A673 (cell line): ENCODE results near the gene LRRIQ4.

ENCODE experiments used
- EZH2 ChIP-seq: fragments of 200-600 bp; sonication (generic); IDR thresholded peaks from 2 replicates; pipeline ENCODE4 v1.6.1; 2017; ENCODE audit warnings: borderline replicate concordance, low read depth, mild to moderate bottlenecking, mixed read lengths, antibody characterized with exemption, low read length; ENCODE audit not compliant: poor library complexity, severe bottlenecking
- TF ChIP-seq, protein P1 (sequence below): fragments of 300-800, 200-600 bp; sonication (generic); conservative IDR thresholded peaks from 2 replicates; pipeline ENCODE4 v1.5.1; 2017; ENCODE audit warnings: low read depth, mild to moderate bottlenecking, antibody characterized with exemption, low read length, moderate library complexity, mixed read lengths

DNA sequence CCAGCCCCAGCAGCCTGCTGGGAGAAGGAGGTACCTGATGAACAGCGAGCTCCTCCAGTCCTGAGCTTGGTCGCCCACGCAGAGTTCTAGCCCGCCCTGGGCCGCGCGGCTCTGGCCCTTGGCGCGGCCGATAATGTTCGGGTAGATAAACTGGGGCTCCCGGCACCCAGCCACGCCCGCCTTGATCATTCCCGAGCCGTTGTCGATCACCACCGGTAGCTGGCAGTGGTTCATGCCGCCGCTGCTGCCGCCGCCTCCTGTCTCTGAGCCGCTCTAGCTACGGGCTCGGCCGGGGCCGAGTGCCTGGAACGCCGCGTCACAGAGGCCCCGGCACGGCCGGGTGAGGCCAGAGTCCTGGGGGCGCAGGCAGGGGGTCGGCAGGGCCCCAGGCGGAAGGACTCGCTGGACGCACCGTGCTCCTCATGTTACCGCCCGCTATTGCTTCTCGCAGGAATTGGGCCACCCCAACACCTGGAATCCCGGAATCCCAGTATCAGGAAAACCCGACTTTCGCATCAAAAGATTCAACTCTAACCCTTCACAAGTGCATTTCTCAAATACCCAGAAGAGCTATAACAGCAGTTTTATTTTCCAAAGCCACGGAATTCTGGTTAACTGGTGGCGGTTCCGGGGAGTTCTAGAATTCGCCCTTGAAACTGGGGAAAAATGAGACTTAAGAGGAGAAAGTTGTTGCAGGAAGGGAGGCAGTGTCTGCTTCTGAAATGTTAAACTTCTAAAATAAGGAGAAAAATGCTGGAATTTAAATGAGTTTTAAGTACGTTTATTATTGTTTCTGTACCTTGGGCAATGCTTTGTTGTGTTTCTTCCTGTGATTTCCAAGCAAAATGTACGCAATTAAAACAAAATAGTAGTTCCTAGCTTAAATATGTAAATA, 43.1 kb upstream of the LRRIQ4 start, which contains the start of gene ACTRT3:
- TF ChIP-seq, protein P1, sequence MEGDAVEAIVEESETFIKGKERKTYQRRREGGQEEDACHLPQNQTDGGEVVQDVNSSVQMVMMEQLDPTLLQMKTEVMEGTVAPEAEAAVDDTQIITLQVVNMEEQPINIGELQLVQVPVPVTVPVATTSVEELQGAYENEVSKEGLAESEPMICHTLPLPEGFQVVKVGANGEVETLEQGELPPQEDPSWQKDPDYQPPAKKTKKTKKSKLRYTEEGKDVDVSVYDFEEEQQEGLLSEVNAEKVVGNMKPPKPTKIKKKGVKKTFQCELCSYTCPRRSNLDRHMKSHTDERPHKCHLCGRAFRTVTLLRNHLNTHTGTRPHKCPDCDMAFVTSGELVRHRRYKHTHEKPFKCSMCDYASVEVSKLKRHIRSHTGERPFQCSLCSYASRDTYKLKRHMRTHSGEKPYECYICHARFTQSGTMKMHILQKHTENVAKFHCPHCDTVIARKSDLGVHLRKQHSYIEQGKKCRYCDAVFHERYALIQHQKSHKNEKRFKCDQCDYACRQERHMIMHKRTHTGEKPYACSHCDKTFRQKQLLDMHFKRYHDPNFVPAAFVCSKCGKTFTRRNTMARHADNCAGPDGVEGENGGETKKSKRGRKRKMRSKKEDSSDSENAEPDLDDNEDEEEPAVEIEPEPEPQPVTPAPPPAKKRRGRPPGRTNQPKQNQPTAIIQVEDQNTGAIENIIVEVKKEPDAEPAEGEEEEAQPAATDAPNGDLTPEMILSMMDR, result no peak; the same call in 1 of the 2 replicates
- TF ChIP-seq EZH2, result no peak
